OCI-LY1 (cell line): ENCODE data around the gene MAN1C1.

Source experiments
- CTCF ChIP-seq: fragments of 200-600 bp; sonication (generic), shearing (Covaris generic); IDR thresholded peaks from 2 replicates; pipeline ENCODE4 v1.5.1; 2017; ENCODE audit warnings: mild to moderate bottlenecking, antibody characterized with exemption, low read length, moderate library complexity, mixed read lengths
- EZH2 ChIP-seq: fragments of 200-600 bp; sonication (generic), shearing (Covaris generic); IDR thresholded peaks from 2 replicates; pipeline ENCODE4 v1.8.0; 2017; ENCODE audit warnings: borderline replicate concordance, mixed run types, mild to moderate bottlenecking, antibody characterized with exemption, low read length, moderate library complexity, mixed read lengths

DNA sequence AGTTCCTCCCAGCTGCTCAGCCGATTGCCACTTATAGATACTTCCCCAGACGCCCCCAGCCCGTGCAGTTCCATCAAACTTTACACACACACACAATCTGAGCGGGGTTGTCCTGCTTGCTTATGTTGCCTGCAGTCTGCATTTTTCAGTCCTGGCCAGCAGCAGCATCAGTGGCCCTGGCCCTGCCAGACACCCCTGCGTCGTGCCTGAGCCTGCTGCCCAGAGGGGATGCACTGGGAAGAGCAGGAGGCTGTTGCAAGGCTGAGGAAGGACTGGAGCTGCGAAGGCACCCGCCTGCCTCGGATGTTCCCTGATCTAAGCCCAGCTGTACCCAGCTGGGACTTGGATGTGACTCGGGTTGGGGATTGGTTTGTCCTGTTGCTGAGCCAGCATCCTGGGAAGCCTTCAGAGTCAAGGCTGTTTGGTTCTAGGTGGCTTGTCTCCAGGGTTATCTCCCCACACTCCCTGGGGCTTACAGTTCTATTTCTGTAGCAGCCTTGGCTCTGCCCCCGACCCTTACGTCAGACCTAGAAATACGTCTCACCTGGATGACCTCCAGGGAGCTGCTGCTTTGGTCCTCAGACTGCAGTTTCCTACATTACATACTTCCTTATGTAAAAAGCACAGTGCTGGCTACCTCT, 42.3 kb downstream of the MAN1C1 start:
- TF ChIP-seq CTCF (no peak), EZH2 (no peak)
